ENCODE measurements around the gene ZFP36L2.

ZFP36L2 gene

GRCh38 chr2:43262951-43263350 lies 36.5 kb upstream of the ZFP36L2 start:
- no peak for TF ChIP-seq CTCF (IDR thresholded peaks at IDR 0.05; ENCODE audit: low read depth, low read length, missing control alignments)

GRCh38 chr2:43262239-43262638 lies 35.8 kb upstream of the ZFP36L2 start:
- TF ChIP-seq CTCF (IDR thresholded peaks at IDR 0.05; ENCODE audit: low read depth, low read length, missing control alignments), result no peak
- H3K4me3 ChIP-seq (replicated peaks; ENCODE audit: low read depth, low read length), result no peak overlapping the region
- DNase-seq (ENCODE audit: extremely low read depth, low read depth), result no peak

More at GRCh38 chr2:43262951-43263350, 36.5 kb upstream of the ZFP36L2 start:
- H3K4me3 ChIP-seq (replicated peaks; ENCODE audit: low read depth, low read length), result no peak overlapping the region
- DNase-seq (ENCODE audit: extremely low read depth, low read depth), result no peak

- TF ChIP-seq CTCF (IDR thresholded peaks at IDR 0.05; ENCODE audit: low read depth, low read length, missing control alignments), result no peak
- DNase-seq (ENCODE audit: extremely low read depth, low read depth), result no peak
- H3K4me3 ChIP-seq (replicated peaks; ENCODE audit: low read depth, low read length), result no peak overlapping the region
Measured at GRCh38 chr2:43259512-43259911, 33.1 kb upstream of the ZFP36L2 start.

GRCh38 chr2:43258547-43259156 lies 32.2 kb upstream of the ZFP36L2 start:
- no peak overlapping the region for H3K4me3 ChIP-seq (replicated peaks; ENCODE audit: low read depth, low read length)
- TF ChIP-seq CTCF (IDR thresholded peaks at IDR 0.05; ENCODE audit: low read depth, low read length, missing control alignments), result no peak
- DNase-seq (ENCODE audit: extremely low read depth, low read depth), result no peak

GRCh38 chr2:43255296-43255910 lies 29.0 kb upstream of the ZFP36L2 start:
- no peak for TF ChIP-seq CTCF (IDR thresholded peaks at IDR 0.05; ENCODE audit: low read depth, low read length, missing control alignments)
- H3K4me3 ChIP-seq (replicated peaks; ENCODE audit: low read depth, low read length), result no peak overlapping the region

GRCh38 chr2:43254331-43254730 lies 27.9 kb upstream of the ZFP36L2 start:
- no peak overlapping the region for H3K4me3 ChIP-seq (replicated peaks; ENCODE audit: low read depth, low read length)
- no peak for DNase-seq (ENCODE audit: extremely low read depth, low read depth)
- TF ChIP-seq CTCF (IDR thresholded peaks at IDR 0.05; ENCODE audit: low read depth, low read length, missing control alignments), result no peak

More at GRCh38 chr2:43255296-43255910, 29.0 kb upstream of the ZFP36L2 start:
- no peak for DNase-seq (ENCODE audit: extremely low read depth, low read depth)
